ENCODE data around the gene TEX44. TPM values are rescaled to one million over a fixed set of nuclear protein-coding genes. Genes with fewer than 3 reads are reported as not detected.
"Not testable (repeated sequence)": the region's sequence is repeated elsewhere in the genome, so short reads cannot be mapped to it uniquely, and the experiment has no call there.

TEX44 gene
- total and polyA plus RNA-seq, 2 donors (not counting 1 experiment from before 2014, with no cell fraction given), result not detected

DNA sequence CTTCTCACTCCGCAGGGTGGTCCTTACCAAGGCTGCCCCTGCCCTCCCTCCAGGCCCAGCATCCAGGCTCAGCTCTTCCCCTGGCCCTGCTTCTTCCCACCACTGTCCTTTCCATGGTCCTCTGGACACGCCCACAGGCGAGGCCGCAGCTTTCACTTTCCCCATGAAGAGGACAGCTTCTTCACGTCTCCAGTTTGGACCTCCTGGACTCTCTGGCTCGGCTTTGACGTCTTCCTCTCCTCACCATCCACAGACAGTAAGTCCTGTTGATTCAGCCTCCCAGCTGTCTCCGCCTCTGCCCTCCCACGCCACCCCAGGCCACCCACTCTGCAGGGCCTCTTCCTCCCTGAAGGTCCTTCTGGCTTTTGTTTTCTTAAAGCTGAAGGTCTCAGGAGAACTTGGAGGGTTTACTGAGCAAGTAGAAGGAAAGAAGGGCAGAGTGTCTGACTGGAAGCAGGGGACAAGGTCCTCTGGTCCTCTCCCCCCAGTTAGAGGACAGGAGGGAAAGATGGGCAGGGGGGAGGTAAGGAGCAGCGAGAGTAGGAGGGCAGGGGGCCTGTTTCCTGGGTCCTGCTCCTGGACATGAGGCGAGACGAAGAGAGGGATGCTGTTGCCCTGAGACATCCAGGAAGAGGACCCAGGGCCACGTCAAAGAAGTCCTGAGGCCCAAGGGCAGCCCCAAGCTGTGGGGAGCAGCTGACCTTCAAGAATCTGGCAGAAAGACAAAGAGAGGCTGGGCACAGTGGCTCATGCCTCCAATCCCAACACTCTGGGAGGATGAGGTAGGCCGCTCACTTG, 37.7 kb upstream of the TEX44 start:
- POLR2A ChIA-PET, result interaction anchor here (0.6 to 1.2 kb wide), 3 partner anchors 9 to 741 kb away, joined by 3 to 6 read pairs (median 4); partner anchors contain the start of gene NCL
- Histone ChIP-seq H3K9ac (ENCODE audit: low read length) (peak overlapping the region; percentile 58), H3K36me3 (replicated peaks in 1 of 2; ENCODE audit: control extremely low read depth in 1 of 2, control insufficient read depth in 1 of 2, extremely low read depth in 1 of 2, insufficient read depth in 2 of 2, low read length in 1 of 2) (no peaks in the 10 kb centered on the region), H3K4me2 (replicated peaks; ENCODE audit: low read depth, low read length, poor library complexity, severe bottlenecking) (peak overlapping the region; percentile 70), H2AFZ (ENCODE audit: insufficient read depth, low read depth, low read length, poor library complexity, severe bottlenecking) (peak overlapping the region; percentile 90), H3K79me2 (ENCODE audit: control insufficient read depth, insufficient read depth, low read length) (no peaks in the 10 kb centered on the region), H3K4me1 (ENCODE audit: control insufficient read depth in 2 of 2, insufficient read depth in 2 of 2, low read length in 2 of 2) (peaks cover 26 to 29% of the 10 kb centered on the region in 2 donors), H3K27ac (ENCODE audit: low read length in 2 of 2) (peak overlapping the region; percentile 50 to 55), H3K9me3 (ENCODE audit: control extremely low read depth in 1 of 3, control insufficient read depth in 2 of 3, insufficient read depth in 1 of 3, low read length in 2 of 3) (peaks cover 1 to 15% (median 9%) of the 10 kb centered on the region in 3 donors), H3K27me3 (replicated peaks in 1 of 4; ENCODE audit: control extremely low read depth in 1 of 4, control insufficient read depth in 3 of 4, insufficient read depth in 4 of 4, low read length in 3 of 4) (no peaks in the 10 kb centered on the region), H4K20me1 (ENCODE audit: control insufficient read depth, insufficient read depth, low read length, poor library complexity, severe bottlenecking) (no peaks in the 10 kb centered on the region), H3K4me3 (ENCODE audit: control extremely low read depth in 1 of 5, extremely low read depth in 1 of 5, insufficient read depth in 1 of 5, low read depth in 2 of 5, low read length in 4 of 5) (peak overlapping the region in 4 of 5 experiments; percentile 25 to 53 (median 36))
- CTCF ChIA-PET, result interaction anchor here (1.0 to 7.9 kb wide), 7 partner anchors 8 to 101 kb away, joined by 3 to 76 read pairs (median 4); partner anchors contain the start of gene NMUR1
- TF ChIP-seq, protein P1, sequence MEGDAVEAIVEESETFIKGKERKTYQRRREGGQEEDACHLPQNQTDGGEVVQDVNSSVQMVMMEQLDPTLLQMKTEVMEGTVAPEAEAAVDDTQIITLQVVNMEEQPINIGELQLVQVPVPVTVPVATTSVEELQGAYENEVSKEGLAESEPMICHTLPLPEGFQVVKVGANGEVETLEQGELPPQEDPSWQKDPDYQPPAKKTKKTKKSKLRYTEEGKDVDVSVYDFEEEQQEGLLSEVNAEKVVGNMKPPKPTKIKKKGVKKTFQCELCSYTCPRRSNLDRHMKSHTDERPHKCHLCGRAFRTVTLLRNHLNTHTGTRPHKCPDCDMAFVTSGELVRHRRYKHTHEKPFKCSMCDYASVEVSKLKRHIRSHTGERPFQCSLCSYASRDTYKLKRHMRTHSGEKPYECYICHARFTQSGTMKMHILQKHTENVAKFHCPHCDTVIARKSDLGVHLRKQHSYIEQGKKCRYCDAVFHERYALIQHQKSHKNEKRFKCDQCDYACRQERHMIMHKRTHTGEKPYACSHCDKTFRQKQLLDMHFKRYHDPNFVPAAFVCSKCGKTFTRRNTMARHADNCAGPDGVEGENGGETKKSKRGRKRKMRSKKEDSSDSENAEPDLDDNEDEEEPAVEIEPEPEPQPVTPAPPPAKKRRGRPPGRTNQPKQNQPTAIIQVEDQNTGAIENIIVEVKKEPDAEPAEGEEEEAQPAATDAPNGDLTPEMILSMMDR (IDR thresholded peaks at IDR 0.05), result no peak
- no peak for TF ChIP-seq EZH2 (IDR thresholded peaks at IDR 0.05; ENCODE audit: borderline replicate concordance, insufficient read depth, low read depth, low read length, poor library complexity, severe bottlenecking)
- DNase-seq (peak; percentile 32), ATAC-seq (ENCODE audit: low read depth) (no peak)
- Mint-ChIP-seq H3K9me3 (ENCODE audit: insufficient read depth) (peaks cover 3% of the 10 kb centered on the region), H3K27ac (peak overlapping the region; percentile 87), H3K4me3 (peak overlapping the region; percentile 83), H3K4me1 (peaks cover 23% of the 10 kb centered on the region), H3K27me3 (no peaks in the 10 kb centered on the region)
- intact Hi-C loops (cut with micrococcal nuclease), result loop anchor here (10.0 kb wide), 1 partner anchor 450 kb away; no protein-coding TSS in a partner anchor
- WGBS (ENCODE audit: insufficient coverage), result 35% methylated on average over 11 of the region's 14 CpGs

DNA sequence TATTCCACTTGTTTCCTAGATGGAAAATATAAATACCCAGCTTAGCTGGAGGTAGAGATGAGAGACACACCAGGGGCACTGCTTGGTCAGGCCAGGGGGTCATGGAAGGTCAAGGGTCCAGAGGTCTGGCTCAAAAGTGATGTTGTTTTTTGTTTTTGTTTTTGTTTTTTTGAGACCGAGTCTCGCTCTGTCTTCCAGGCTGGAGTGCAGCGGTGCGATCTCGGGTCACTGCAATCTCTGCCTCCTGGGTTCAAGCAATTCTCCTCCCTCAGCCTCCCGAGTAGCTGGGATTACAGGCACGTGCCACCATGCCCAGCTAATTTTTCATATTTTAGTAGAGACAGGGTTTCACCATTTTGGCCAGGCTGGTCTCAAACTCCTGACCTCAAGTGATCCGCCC, 36.2 kb upstream of the TEX44 start:
- H3K27ac Mint-ChIP-seq; H3K27me3 Mint-ChIP-seq; H3K27ac ChIP-seq (ENCODE audit: low read length in 2 of 2); H3K27me3 ChIP-seq (replicated peaks in 1 of 4; ENCODE audit: control extremely low read depth in 1 of 4, control insufficient read depth in 3 of 4, insufficient read depth in 4 of 4, low read length in 3 of 4); H3K9ac ChIP-seq (ENCODE audit: low read length); H3K4me2 ChIP-seq (replicated peaks; ENCODE audit: low read depth, low read length, poor library complexity, severe bottlenecking); H3K4me3 Mint-ChIP-seq; H3K36me3 ChIP-seq (replicated peaks in 1 of 2; ENCODE audit: control extremely low read depth in 1 of 2, control insufficient read depth in 1 of 2, extremely low read depth in 1 of 2, insufficient read depth in 2 of 2, low read length in 1 of 2); H4K20me1 ChIP-seq (ENCODE audit: control insufficient read depth, insufficient read depth, low read length, poor library complexity, severe bottlenecking); POLR2A ChIA-PET; H2AFZ ChIP-seq (ENCODE audit: insufficient read depth, low read depth, low read length, poor library complexity, severe bottlenecking); DNase-seq; H3K79me2 ChIP-seq (ENCODE audit: control insufficient read depth, insufficient read depth, low read length); H3K4me3 ChIP-seq (ENCODE audit: control extremely low read depth in 1 of 5, extremely low read depth in 1 of 5, insufficient read depth in 1 of 5, low read depth in 2 of 5, low read length in 4 of 5); ATAC-seq (ENCODE audit: low read depth); H3K9me3 Mint-ChIP-seq (ENCODE audit: insufficient read depth): not testable (repeated sequence)
- WGBS (ENCODE audit: insufficient coverage), result 98% methylated on average over 6 of the region's 8 CpGs
- H3K4me1 Mint-ChIP-seq, result peaks cover 23% of the 10 kb centered on the region
- H3K4me1 ChIP-seq (ENCODE audit: control insufficient read depth in 2 of 2, insufficient read depth in 2 of 2, low read length in 2 of 2), result peaks cover 26 to 28% of the 10 kb centered on the region in 2 donors
- peaks cover 1 to 15% (median 9%) of the 10 kb centered on the region in 3 donors for H3K9me3 ChIP-seq (ENCODE audit: control extremely low read depth in 1 of 3, control insufficient read depth in 2 of 3, insufficient read depth in 1 of 3, low read length in 2 of 3)
- CTCF ChIA-PET, result interaction anchor here (0.6 to 7.9 kb wide), 12 partner anchors 10 to 157 kb away, joined by 3 to 76 read pairs (median 3); partner anchors contain the start of gene NMUR1
- intact Hi-C loops (cut with micrococcal nuclease), result loop anchor here (10.0 kb wide), 1 partner anchor 452 kb away; no protein-coding TSS in a partner anchor
